Measurements from ENCODE around the gene DSE.

The DSE gene

DNA sequence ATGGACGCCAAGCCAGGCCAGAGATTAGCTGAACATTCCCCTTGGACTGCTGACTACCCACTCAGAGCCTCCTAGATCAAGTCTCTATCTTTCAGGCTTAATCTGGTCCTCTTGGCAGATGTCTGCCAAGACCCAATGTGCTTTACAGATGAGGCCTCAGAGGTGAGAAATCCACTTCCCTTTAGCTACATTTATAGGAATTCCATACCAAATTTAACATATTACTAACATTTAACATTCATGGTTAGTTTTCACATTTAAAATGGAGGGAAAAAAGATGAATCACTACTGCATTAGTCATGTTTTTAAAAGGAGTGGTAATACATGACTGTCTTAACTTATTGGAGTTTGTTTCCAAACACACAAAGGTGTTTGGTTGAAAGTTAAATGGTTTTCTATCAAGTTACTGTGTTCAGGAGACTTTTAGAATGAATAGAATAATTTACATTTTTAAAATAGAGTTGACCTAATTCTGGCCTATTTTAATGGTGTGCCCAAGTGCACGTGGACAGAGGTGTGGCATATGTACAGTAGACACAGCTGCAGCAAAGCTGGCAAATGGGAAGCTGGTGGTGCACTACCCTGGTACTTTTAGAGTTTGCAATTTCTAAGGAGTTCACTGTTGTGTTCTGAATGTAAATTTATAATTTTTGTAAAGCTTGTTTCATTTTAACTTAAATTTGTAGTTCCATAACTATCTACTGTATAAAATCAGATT lies 48.5 kb downstream of the DSE start:
- DNase-seq: no peak

- DNase-seq: no peak
Observed at GRCh38 chr6:116420341-116420740, 49.6 kb downstream of the DSE start.

DNA sequence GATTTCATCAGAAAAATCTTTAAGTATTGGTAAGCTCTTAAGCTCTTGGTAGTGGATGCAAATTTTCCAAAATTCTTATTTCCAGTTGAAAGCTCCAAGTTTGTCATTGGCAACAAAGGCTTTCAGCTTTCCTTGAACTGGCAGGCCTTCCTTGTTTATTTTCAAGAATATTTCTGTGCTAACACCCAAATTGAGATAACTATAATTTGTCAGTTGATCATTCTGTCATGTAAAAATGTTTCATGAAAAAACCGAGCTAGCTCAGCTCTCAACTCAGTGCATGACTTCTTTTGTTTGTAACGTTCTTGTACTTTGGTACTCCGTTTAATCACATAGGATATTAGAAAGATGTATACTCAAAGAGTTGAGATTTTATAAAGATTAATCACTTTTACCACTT lies 51.5 kb downstream of the DSE start:
- no peak for DNase-seq

GRCh38 chr6:116424001-116424400 lies 53.3 kb downstream of the DSE start:
- DNase-seq: no peak

DNA sequence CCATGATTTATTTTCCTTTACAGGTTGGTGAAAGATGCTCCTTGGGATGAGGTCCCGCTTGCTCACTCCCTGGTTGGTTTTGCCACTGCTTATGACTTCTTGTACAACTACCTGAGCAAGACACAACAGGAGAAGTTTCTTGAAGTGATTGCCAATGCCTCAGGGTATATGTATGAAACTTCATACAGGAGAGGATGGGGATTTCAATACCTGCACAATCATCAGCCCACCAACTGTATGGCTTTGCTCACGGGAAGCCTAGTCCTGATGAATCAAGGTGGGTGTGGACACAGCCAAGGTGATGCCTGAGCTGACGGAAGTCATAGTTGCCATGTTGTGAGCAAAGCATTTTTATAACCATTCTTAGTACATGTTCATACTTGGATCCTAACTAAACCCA lies 55.8 kb downstream of the DSE start:
- no peak for DNase-seq

DNA sequence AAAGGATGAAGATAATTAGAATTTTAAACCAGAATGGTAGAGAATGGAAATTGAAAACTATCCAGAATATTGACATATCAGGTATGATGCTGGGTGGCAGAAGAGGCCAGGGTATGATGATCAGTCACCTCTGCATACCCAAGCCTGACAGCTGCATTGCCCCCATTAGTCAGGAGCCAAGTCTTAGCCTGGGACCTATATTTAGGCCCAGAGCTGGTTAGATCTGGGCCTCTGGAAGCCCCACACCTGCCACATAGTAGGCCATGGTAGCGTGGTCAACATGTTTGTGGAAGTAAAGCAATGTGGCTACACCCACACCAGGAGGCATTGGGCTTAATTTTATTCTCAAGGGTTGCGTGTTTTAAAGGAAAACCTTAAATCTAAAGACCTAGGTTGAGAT lies 58.4 kb downstream of the DSE start:
- no peak for DNase-seq

GRCh38 chr6:116430860-116431259 lies 60.1 kb downstream of the DSE start:
- no peak for DNase-seq

DNA sequence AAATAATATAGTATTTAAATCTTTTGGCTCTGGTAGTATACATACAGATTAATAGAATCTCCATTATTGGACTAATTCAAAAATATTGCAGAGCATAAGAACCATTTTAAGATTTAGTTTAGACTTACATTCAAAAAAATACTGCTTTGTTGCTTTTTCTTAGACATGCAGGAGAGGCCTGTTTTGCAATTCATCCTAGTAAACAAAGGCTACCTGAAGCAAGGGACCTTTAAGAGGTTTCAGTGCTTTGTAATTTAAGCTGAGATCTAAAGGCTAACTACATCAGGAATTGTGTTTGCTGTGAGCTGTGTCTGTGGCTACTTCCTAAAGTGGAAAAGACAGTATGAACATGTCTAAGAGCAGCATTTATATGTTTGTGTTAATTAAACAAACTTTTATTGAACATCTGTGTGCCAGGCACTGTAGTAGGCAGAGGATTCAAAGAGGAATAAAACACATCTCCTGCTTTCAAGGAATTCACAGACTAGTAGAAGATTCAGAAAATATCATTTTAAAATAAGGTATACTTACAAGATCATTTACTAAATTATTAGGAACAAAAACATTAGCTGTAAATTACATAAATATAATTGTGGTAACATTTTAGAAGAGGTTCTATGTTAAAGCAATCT lies 61.3 kb downstream of the DSE start:
- no peak for DNase-seq

DNA sequence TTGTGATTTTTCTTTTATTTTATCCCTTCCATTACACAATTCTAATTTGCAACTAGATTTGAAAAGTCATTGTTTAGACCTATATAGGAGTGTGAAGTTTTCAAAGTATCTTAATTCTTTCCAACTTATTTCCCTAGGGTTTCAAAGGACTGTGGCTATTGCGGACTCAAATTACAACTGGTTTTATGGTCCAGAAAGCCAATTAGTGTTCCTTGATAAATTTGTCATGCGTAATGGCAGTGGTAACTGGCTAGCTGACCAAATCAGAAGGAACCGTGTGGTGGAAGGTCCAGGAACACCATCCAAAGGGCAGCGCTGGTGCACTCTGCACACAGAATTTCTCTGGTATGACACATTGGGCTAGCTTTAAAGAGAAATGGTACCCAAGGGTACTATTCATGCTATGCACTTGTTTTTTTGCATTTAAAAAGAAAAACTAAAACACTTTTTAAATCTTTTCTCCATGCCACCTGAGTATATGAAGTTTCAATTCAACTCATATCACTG lies 62.5 kb downstream of the DSE start:
- no peak for DNase-seq

- DNase-seq: no peak
Observed at GRCh38 chr6:116434056-116434725, 63.4 kb downstream of the DSE start.

DNA sequence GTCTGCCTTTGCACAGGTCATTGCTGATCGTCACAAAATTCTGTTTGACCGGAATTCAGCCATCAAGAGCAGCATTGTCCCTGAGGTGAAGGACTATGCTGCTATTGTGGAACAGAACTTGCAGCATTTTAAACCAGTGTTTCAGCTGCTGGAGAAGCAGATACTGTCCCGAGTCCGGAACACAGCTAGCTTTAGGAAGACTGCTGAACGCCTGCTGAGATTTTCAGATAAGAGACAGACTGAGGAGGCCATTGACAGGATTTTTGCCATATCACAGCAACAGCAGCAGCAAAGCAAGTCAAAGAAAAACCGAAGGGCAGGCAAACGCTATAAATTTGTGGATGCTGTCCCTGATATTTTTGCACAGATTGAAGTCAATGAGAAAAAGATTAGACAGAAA lies 65.8 kb downstream of the DSE start:
- DNase-seq: no peak

GRCh38 chr6:116437656-116438055 lies 66.9 kb downstream of the DSE start:
- no peak for DNase-seq

DNA sequence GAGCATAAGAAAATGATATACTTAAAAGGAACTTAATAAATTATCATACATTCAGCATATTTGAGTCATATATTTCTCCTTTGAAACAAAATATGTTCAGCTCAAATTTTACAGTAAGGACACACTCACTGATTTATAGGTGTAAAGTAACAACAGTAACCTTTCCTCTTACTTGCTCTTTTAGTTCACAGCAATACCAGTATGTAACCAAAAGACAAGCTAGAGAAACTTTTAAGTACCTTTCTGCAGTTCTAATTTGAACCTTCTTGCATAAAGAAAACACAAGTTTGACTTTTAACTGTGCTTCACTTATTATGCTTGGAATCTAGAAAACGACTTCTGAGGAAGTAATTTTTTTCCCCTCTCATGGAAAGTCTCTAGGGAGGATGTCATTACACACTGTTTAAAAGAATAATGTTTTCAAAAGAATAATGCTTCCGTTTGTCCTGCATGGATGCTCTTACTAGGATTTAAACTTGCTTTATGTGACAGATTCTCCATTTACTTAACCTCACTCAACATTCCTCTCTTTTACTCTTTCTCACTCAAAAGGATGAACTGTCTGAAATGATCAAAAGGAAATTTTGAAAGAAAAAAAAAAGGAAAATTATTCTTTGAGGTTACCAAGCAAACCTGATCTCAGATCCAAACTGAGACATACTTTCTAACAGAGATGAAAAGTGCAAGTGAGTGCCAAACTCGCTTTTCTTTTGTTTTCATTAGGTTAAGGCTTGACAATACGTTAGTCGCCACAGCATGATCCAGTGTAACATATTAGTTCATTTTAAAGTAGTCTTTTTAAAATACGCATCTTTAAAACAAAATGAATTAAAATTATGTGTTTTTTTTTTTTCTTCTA lies 68.1 kb downstream of the DSE start:
- DNase-seq: no peak

- no peak for DNase-seq
Observed at GRCh38 chr6:116439522-116440051, 68.8 kb downstream of the DSE start.

DNA sequence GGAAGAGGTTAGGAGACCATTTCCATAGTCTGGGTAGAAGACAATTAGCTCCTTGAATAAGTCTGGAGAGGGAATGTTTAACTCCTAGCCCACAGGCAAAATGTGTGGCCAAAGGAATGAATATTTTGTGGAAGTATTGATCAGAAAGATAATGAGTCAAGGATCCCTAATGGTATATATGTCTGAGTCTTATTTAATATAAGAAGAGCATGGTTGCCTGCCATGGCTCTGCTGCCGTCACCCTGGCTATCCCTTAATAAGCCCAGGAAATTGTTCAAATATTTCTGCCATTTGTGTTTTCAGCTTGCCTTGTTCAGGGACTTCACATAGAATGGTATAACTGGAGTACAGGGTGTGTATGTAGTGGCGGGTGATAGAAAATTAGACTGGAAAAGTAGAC lies 72.4 kb downstream of the DSE start:
- DNase-seq: no peak

DNA sequence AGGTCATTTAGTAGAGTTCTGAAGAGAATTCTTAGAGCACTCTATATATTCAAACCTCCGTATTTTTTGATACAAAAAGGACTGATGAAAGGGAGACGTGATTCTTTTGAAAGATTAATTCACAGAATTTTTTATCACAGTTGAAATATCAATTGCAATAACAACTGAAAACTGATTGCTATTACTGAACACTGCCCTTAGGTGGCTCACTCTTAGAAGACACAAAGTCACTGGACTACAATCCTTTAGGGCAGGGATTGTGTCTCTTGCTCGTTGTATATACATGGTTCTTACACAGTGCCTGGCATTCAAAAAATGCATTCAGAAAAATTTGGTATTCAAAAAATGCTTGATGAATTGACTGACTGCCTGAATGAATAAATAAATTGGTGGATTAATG lies 73.3 kb downstream of the DSE start:
- DNase-seq: no peak

GRCh38 chr6:116444575-116444974 lies 73.8 kb downstream of the DSE start:
- DNase-seq: no peak

- no peak for DNase-seq
Observed at GRCh38 chr6:116445102-116445501, 74.4 kb downstream of the DSE start.

GRCh38 chr6:116446399-116446798 lies 75.7 kb downstream of the DSE start:
- DNase-seq: no peak

- no peak for DNase-seq
Observed at GRCh38 chr6:116447052-116447451, 76.3 kb downstream of the DSE start.

- DNase-seq: no peak
Observed at GRCh38 chr6:116447496-116448011, 76.8 kb downstream of the DSE start.

GRCh38 chr6:116449565-116449964 lies 78.8 kb downstream of the DSE start:
- DNase-seq: no peak
